Body of pancreas (tissue), 4 donors: ENCODE data around the gene SORCS1.

ENCODE experiments used
- CTCF ChIP-seq, 7 experiments: fragments of 450-650 bp in 4 of 7; fragments of 200-600 bp in 3 of 7; sonication (generic) in 3 of 7; IDR thresholded peaks; one replicate each; pipeline ENCODE4 v1.5.1; 2016 to 2019; ENCODE audit warnings: antibody characterized with exemption in 7 of 7
- POLR2A ChIP-seq, 3 donors: fragments of 450-650 bp; IDR thresholded peaks; one replicate each; pipeline ENCODE4 v1.6.1; 2016; ENCODE audit warnings: antibody characterized with exemption in 3 of 3, mild to moderate bottlenecking in 2 of 3

- TF ChIP-seq CTCF (IDR thresholded peaks at IDR 0.05) (no peak), POLR2A (IDR thresholded peaks at IDR 0.05) (no peak)
These were observed 300.5 kb downstream of the SORCS1 start for GRCh38 chr10:106864031-106864430.
